ENCODE data around the gene PLK3.

The PLK3 gene

DNA sequence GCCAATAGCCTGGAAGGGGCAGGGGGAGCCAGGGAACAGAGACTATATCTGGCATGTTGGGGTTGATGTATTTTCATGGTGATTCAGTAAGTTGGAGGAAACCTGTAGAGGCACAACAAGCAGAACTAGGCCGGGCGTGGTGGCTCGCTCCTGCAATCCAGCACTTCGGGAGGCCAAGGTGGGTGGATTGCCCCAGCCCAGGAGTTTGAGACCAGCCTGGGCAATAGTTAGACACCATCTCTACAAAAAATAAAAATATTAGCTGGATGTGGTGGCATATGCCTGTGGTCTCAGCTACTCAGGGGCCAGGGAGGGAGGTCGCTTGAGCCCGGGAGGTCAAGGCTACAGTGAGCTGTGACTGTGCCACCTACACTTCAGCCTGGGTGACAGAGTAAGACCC lies 53.0 kb downstream of the PLK3 start:
- TF ChIP-seq, protein P1, sequence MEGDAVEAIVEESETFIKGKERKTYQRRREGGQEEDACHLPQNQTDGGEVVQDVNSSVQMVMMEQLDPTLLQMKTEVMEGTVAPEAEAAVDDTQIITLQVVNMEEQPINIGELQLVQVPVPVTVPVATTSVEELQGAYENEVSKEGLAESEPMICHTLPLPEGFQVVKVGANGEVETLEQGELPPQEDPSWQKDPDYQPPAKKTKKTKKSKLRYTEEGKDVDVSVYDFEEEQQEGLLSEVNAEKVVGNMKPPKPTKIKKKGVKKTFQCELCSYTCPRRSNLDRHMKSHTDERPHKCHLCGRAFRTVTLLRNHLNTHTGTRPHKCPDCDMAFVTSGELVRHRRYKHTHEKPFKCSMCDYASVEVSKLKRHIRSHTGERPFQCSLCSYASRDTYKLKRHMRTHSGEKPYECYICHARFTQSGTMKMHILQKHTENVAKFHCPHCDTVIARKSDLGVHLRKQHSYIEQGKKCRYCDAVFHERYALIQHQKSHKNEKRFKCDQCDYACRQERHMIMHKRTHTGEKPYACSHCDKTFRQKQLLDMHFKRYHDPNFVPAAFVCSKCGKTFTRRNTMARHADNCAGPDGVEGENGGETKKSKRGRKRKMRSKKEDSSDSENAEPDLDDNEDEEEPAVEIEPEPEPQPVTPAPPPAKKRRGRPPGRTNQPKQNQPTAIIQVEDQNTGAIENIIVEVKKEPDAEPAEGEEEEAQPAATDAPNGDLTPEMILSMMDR (IDR thresholded peaks at IDR 0.05; ENCODE audit: insufficient read depth, low read depth, low read length, missing control alignments) = no peak
- no peak for DNase-seq (ENCODE audit: low read depth)
- H3K4me3 ChIP-seq (ENCODE audit: low read depth, low read length) = no peak overlapping the region

DNA sequence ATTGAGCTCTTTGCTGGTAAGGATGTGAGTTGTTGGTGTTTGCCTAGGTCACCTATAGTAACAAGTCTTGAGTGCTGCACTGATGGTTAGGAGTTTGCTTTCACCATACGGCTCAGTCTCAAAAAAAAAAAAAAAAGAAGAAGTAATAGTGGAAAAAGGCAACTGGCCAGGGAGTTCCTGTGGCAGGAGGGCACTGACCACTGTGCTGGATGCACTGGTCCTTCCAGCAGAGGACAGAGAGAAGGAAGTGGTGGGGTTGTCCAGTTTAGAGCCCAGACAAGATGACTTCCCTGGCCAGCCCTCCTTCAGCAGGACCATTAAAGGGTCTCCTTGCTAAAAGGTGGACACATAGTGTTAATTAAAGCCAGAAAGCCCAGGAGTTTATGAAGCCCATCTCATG lies 54.8 kb downstream of the PLK3 start:
- TF ChIP-seq, protein P1 (IDR thresholded peaks at IDR 0.05; ENCODE audit: insufficient read depth, low read depth, low read length, missing control alignments) = no peak
- DNase-seq (ENCODE audit: low read depth) = no peak
- H3K4me3 ChIP-seq (ENCODE audit: low read depth, low read length) = no peak overlapping the region

All from GM12865 (cell line).